GM12878 (cell line): Measurements from ENCODE around the gene MRS2. TPM values are rescaled to one million over a fixed set of nuclear protein-coding genes. Genes with fewer than 3 reads are reported as not detected.

Experiments used
- ATF7 ChIP-seq: fragments of 450-650 bp; IDR thresholded peaks from 2 replicates; pipeline ENCODE4 v1.6.1; 2016; ENCODE audit warnings: low read depth, mild to moderate bottlenecking
- CHD4 ChIP-seq: fragments of 200-600 bp; sonication (generic); IDR thresholded peaks from 2 replicates; pipeline ENCODE4 v1.6.1; 2016; ENCODE audit warnings: mild to moderate bottlenecking
- HDAC2 ChIP-seq: fragments of 200-600 bp; sonication (generic); IDR thresholded peaks from 2 replicates; pipeline ENCODE4 v1.6.1; 2017
- KDM1A ChIP-seq: fragments of 200-600 bp; sonication (generic); IDR thresholded peaks from 2 replicates; pipeline ENCODE4 v1.6.1; 2016; ENCODE audit warnings: borderline replicate concordance
- MYB ChIP-seq: fragments of 150-350 bp; IDR thresholded peaks from 2 replicates; pipeline ENCODE4 v1.6.1; 2014; ENCODE audit warnings: mild to moderate bottlenecking, low read depth, low read length, borderline replicate concordance
- POLR2A ChIP-seq: IDR thresholded peaks from 2 replicates; pipeline ENCODE4 v1.6.1; 2011; ENCODE audit warnings: low read depth, mild to moderate bottlenecking, low read length
- RFX5 ChIP-seq: IDR thresholded peaks from 2 replicates; pipeline ENCODE4 v1.6.1; 2011; ENCODE audit warnings: low read depth, low read length, improper control_type of control experiment
- SMAD5 ChIP-seq: IDR thresholded peaks from 2 replicates; pipeline ENCODE4 v1.6.1; 2016; ENCODE audit warnings: antibody characterized with exemption, low read depth
- SP1 ChIP-seq: IDR thresholded peaks from one replicate; pipeline ENCODE4 v1.6.1; 2011; ENCODE audit warnings: low read depth, low read length
- SPI1 ChIP-seq: IDR thresholded peaks from 2 replicates; pipeline ENCODE4 v1.6.1; 2011; ENCODE audit warnings: low read depth, mild to moderate bottlenecking, low read length, moderate library complexity, borderline replicate concordance; ENCODE audit not compliant: insufficient read depth
- STAT3 ChIP-seq: IDR thresholded peaks from 2 replicates; pipeline ENCODE4 v1.6.1; 2011; ENCODE audit warnings: low read depth, low read length, improper control_type of control experiment
- TARDBP ChIP-seq: IDR thresholded peaks from 2 replicates; pipeline ENCODE4 v1.6.1; 2016; ENCODE audit warnings: borderline replicate concordance
- ZSCAN29 ChIP-seq: fragments of 450-650 bp; IDR thresholded peaks from 2 replicates; pipeline ENCODE4 v1.6.1; 2017; ENCODE audit warnings: mild to moderate bottlenecking, moderate library complexity
- polyA plus RNA-seq, 11 experiments: library from polyadenylated mRNA; depleted of rRNA in 4 of 11; unstranded in 6 of 11; stranded (reverse) in 5 of 11; fragments of >200 nt; fragmentation: Nextera tagmentation in 4 of 11; fragmentation: Illumina TruSeq in 1 of 11; extraction: Ambion mirVana in 4 of 11; extraction: Trizol in 1 of 11; gene quantifications; 1 replicate in 1 of 11; 2 replicates in 10 of 11; pipeline versions ENCODE4 v1.2.1 to v1.2.3, GENCODE V29; 2011 to 2016; ENCODE audit warnings: inconsistent platforms in 2 of 11, missing spikeins in 2 of 11, low read depth in 1 of 11
- total RNA-seq, 4 experiments: library from RNA; depleted of rRNA in 3 of 4; stranded (reverse); fragments of >200 nt in 3 of 4; fragmentation: Illumina TruSeq in 1 of 4; extraction: Trizol in 1 of 4; gene quantifications; 2 replicates each; pipeline versions ENCODE4 v1.2.1 to v1.2.3, GENCODE V29; 2013 to 2021
- TF ChIP-seq, protein P1 (sequence below): fragments of 150-350 bp; IDR thresholded peaks from 2 replicates; pipeline ENCODE4 v1.6.1; 2014; ENCODE audit warnings: mild to moderate bottlenecking, low read depth, low read length
- TF ChIP-seq, protein P2 (sequence below): IDR thresholded peaks from 2 replicates; pipeline ENCODE4 v1.6.1; 2011; ENCODE audit warnings: borderline replicate concordance, low read depth, mild to moderate bottlenecking, moderate library complexity, low read length; ENCODE audit not compliant: insufficient read depth, poor library complexity, severe bottlenecking
- TF ChIP-seq, protein P3 (sequence below), 3 experiments: IDR thresholded peaks in 2 of 3; conservative IDR thresholded peaks in 1 of 3; 2 replicates each; pipeline ENCODE4 v1.5.1; 2011; ENCODE audit warnings: low read depth in 3 of 3, low read length in 3 of 3, mild to moderate bottlenecking in 3 of 3, control low read depth in 2 of 3, moderate library complexity in 2 of 3, inconsistent platforms in 1 of 3, mixed read lengths in 1 of 3; ENCODE audit not compliant: control insufficient read depth in 2 of 3, insufficient read depth in 1 of 3; ENCODE audit errors: extremely low read depth in 1 of 3
- TF ChIP-seq, protein P4 (sequence below): fragments of 450-650 bp; formaldehyde crosslinking; IDR thresholded peaks from 2 replicates; pipeline ENCODE4 v1.4.0; 2020; ENCODE audit warnings: mild to moderate bottlenecking, moderate library complexity
- TF ChIP-seq, protein P5 (sequence below): fragments of 450-650 bp; IDR thresholded peaks from 2 replicates; pipeline ENCODE4 v1.6.1; 2014; ENCODE audit warnings: mild to moderate bottlenecking

The MRS2 gene
- total and polyA plus RNA-seq, 10 of the 15 experiments (the other 5 are each of a cell fraction or from before 2014, with no cell fraction given) = 7.5 to 29.9 (median 24.2) TPM

DNA sequence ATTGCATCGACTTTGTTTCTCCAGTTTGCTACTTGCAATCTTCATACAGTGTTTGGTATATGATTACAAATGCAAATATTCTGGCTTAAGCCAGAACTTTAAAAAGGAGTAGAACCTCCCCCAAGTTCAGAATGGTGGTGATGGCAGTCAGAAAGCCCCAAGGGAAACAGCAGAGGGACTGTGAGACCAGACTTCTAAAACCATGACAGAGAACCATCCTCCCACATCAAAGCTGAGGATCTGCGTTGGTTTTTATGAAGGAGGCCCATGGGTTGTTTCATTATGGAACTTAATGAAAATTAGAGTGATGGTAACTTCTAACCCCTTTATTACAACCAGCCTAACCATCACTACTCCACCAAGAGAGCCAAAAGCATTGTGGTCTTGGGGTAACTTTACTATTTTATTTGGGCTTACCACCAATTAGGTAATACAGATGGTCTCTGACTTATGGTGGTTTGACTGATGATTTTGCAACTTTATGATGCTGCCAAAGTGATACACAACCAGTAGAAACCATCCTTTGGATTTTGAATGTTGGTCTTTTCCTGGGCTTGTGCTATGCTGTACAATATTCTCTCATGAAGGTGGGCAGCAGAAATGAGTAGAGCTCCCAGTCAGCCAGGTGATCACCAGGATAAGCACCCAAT is 10.9 kb upstream of the MRS2 start (continued):
- TF ChIP-seq, protein P1, sequence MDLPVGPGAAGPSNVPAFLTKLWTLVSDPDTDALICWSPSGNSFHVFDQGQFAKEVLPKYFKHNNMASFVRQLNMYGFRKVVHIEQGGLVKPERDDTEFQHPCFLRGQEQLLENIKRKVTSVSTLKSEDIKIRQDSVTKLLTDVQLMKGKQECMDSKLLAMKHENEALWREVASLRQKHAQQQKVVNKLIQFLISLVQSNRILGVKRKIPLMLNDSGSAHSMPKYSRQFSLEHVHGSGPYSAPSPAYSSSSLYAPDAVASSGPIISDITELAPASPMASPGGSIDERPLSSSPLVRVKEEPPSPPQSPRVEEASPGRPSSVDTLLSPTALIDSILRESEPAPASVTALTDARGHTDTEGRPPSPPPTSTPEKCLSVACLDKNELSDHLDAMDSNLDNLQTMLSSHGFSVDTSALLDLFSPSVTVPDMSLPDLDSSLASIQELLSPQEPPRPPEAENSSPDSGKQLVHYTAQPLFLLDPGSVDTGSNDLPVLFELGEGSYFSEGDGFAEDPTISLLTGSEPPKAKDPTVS = no peak
- TF ChIP-seq STAT3 (no peak), CHD4 (no peak), SPI1 (no peak), POLR2A (no peak), SMAD5 (no peak), HDAC2 (no peak), ATF7 (peak; percentile 55), SP1 (no peak), KDM1A (no peak), TARDBP (no peak), RFX5 (no peak), MYB (no peak), ZSCAN29 (no peak)
- TF ChIP-seq, protein P2, sequence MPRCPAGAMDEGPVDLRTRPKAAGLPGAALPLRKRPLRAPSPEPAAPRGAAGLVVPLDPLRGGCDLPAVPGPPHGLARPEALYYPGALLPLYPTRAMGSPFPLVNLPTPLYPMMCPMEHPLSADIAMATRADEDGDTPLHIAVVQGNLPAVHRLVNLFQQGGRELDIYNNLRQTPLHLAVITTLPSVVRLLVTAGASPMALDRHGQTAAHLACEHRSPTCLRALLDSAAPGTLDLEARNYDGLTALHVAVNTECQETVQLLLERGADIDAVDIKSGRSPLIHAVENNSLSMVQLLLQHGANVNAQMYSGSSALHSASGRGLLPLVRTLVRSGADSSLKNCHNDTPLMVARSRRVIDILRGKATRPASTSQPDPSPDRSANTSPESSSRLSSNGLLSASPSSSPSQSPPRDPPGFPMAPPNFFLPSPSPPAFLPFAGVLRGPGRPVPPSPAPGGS = peak; percentile 18
- TF ChIP-seq, protein P3, sequence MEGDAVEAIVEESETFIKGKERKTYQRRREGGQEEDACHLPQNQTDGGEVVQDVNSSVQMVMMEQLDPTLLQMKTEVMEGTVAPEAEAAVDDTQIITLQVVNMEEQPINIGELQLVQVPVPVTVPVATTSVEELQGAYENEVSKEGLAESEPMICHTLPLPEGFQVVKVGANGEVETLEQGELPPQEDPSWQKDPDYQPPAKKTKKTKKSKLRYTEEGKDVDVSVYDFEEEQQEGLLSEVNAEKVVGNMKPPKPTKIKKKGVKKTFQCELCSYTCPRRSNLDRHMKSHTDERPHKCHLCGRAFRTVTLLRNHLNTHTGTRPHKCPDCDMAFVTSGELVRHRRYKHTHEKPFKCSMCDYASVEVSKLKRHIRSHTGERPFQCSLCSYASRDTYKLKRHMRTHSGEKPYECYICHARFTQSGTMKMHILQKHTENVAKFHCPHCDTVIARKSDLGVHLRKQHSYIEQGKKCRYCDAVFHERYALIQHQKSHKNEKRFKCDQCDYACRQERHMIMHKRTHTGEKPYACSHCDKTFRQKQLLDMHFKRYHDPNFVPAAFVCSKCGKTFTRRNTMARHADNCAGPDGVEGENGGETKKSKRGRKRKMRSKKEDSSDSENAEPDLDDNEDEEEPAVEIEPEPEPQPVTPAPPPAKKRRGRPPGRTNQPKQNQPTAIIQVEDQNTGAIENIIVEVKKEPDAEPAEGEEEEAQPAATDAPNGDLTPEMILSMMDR (IDR thresholded peaks at IDR 0.05 in 2 of 3, conservative IDR thresholded peaks at IDR 0.05 in 1 of 3; ENCODE audit: control insufficient read depth in 2 of 3, extremely low read depth in 1 of 3, insufficient read depth in 1 of 3, low read depth in 3 of 3, low read length in 3 of 3) = peak in 1 of 3 experiments; percentile 13; a peak in 1 of 6 replicates
- TF ChIP-seq, protein P4, sequence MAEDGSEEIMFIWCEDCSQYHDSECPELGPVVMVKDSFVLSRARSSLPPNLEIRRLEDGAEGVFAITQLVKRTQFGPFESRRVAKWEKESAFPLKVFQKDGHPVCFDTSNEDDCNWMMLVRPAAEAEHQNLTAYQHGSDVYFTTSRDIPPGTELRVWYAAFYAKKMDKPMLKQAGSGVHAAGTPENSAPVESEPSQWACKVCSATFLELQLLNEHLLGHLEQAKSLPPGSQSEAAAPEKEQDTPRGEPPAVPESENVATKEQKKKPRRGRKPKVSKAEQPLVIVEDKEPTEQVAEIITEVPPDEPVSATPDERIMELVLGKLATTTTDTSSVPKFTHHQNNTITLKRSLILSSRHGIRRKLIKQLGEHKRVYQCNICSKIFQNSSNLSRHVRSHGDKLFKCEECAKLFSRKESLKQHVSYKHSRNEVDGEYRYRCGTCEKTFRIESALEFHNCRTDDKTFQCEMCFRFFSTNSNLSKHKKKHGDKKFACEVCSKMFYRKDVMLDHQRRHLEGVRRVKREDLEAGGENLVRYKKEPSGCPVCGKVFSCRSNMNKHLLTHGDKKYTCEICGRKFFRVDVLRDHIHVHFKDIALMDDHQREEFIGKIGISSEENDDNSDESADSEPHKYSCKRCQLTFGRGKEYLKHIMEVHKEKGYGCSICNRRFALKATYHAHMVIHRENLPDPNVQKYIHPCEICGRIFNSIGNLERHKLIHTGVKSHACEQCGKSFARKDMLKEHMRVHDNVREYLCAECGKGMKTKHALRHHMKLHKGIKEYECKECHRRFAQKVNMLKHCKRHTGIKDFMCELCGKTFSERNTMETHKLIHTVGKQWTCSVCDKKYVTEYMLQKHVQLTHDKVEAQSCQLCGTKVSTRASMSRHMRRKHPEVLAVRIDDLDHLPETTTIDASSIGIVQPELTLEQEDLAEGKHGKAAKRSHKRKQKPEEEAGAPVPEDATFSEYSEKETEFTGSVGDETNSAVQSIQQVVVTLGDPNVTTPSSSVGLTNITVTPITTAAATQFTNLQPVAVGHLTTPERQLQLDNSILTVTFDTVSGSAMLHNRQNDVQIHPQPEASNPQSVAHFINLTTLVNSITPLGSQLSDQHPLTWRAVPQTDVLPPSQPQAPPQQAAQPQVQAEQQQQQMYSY (CRISPR knock-in tag) = no peak
- TF ChIP-seq, protein P5, sequence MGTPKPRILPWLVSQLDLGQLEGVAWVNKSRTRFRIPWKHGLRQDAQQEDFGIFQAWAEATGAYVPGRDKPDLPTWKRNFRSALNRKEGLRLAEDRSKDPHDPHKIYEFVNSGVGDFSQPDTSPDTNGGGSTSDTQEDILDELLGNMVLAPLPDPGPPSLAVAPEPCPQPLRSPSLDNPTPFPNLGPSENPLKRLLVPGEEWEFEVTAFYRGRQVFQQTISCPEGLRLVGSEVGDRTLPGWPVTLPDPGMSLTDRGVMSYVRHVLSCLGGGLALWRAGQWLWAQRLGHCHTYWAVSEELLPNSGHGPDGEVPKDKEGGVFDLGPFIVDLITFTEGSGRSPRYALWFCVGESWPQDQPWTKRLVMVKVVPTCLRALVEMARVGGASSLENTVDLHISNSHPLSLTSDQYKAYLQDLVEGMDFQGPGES = no peak
